H9 (cell line): Measurements from ENCODE around the gene CYP24A1. TPM values are rescaled to one million over a fixed set of nuclear protein-coding genes. Genes with fewer than 3 reads are reported as not detected.

Experiments used
- DNase-seq: peaks from one replicate; pipeline ENCODE4 v3.0.0-alpha.2; 2017
- H2AFZ ChIP-seq: one replicate; pipeline ENCODE4 v1.6.1; 2013; ENCODE audit warnings: mild to moderate bottlenecking, low read length, control low read depth, moderate library complexity
- H2AK5ac ChIP-seq: 2 replicates; pipeline ENCODE4 v1.6.1; 2013; ENCODE audit warnings: low read length, control low read depth, mixed read lengths; ENCODE audit not compliant: insufficient read length
- H2BK120ac ChIP-seq: one replicate; pipeline ENCODE4 v1.6.1; 2013; ENCODE audit warnings: low read depth, mild to moderate bottlenecking, low read length, control low read depth, inconsistent platforms; ENCODE audit not compliant: poor library complexity, severe bottlenecking
- H2BK12ac ChIP-seq: 2 replicates; pipeline ENCODE4 v1.6.1; 2013; ENCODE audit warnings: low read length, control low read depth, mixed read lengths, low read depth; ENCODE audit not compliant: insufficient read length
- H2BK15ac ChIP-seq: 2 replicates; pipeline ENCODE4 v1.6.1; 2013; ENCODE audit warnings: low read depth, low read length, control low read depth
- H2BK20ac ChIP-seq: one replicate; pipeline ENCODE4 v1.6.1; 2013; ENCODE audit warnings: low read depth, mild to moderate bottlenecking, low read length, control low read depth, inconsistent platforms; ENCODE audit not compliant: poor library complexity, severe bottlenecking
- H2BK5ac ChIP-seq: 2 replicates; pipeline ENCODE4 v1.6.1; 2013; ENCODE audit warnings: low read length, control low read depth, mixed read lengths; ENCODE audit not compliant: insufficient read length
- H3K14ac ChIP-seq: 2 replicates; pipeline ENCODE4 v1.6.1; 2013; ENCODE audit warnings: low read length, control low read depth; ENCODE audit not compliant: insufficient read depth
- H3K18ac ChIP-seq: 2 replicates; pipeline ENCODE4 v1.6.1; 2013; ENCODE audit warnings: low read depth, mild to moderate bottlenecking, mixed read lengths, low read length, control low read depth; ENCODE audit not compliant: insufficient read length
- H3K23ac ChIP-seq: 2 replicates; pipeline ENCODE4 v1.6.1; 2013; ENCODE audit warnings: low read length, control low read depth, mixed read lengths, low read depth; ENCODE audit not compliant: insufficient read length
- H3K23me2 ChIP-seq: 2 replicates; pipeline ENCODE4 v1.6.1; 2013; ENCODE audit warnings: low read depth, mild to moderate bottlenecking, mixed read lengths, low read length, control low read depth; ENCODE audit not compliant: insufficient read length, poor library complexity, severe bottlenecking
- H3K27ac ChIP-seq: 2 replicates; pipeline ENCODE4 v1.5.1; 2013; ENCODE audit warnings: low read length, control low read depth, mixed read lengths, low read depth; ENCODE audit not compliant: insufficient read length
- H3K27me3 ChIP-seq: 2 replicates; pipeline ENCODE4 v1.6.1; 2013; ENCODE audit warnings: low read length, control low read depth, inconsistent platforms; ENCODE audit not compliant: insufficient read depth
- H3K4ac ChIP-seq: 2 replicates; pipeline ENCODE4 v1.6.1; 2013; ENCODE audit warnings: low read depth, mild to moderate bottlenecking, control low read depth, inconsistent platforms, low read length, moderate library complexity
- H3K4me1 ChIP-seq: 2 replicates; pipeline ENCODE4 v1.6.1; 2013; ENCODE audit warnings: low read length, control low read depth, inconsistent platforms; ENCODE audit not compliant: insufficient read depth
- H3K4me2 ChIP-seq: 2 replicates; pipeline ENCODE4 v1.6.1; 2013; ENCODE audit warnings: low read length, control low read depth, mixed read lengths; ENCODE audit not compliant: insufficient read length, insufficient read depth
- H3K56ac ChIP-seq: 2 replicates; pipeline ENCODE4 v1.6.1; 2013; ENCODE audit warnings: low read depth, mild to moderate bottlenecking, mixed read lengths, low read length, control low read depth; ENCODE audit not compliant: insufficient read length
- H3K79me1 ChIP-seq: 2 replicates; pipeline ENCODE4 v1.6.1; 2013; ENCODE audit warnings: low read depth, mild to moderate bottlenecking, moderate library complexity, low read length, control low read depth, inconsistent platforms; ENCODE audit not compliant: insufficient read depth, poor library complexity, severe bottlenecking
- H3K79me2 ChIP-seq: 2 replicates; pipeline ENCODE4 v1.6.1; 2013; ENCODE audit warnings: low read length, control low read depth, inconsistent platforms; ENCODE audit not compliant: insufficient read depth
- H3K9ac ChIP-seq: 2 replicates; pipeline ENCODE4 v1.6.1; 2013; ENCODE audit warnings: low read length, control low read depth, mixed read lengths; ENCODE audit not compliant: insufficient read length; ENCODE audit errors: extremely low read depth
- H3K9me3 ChIP-seq: one replicate; pipeline ENCODE4 v1.6.1; 2013; ENCODE audit warnings: low read depth, low read length, inconsistent platforms; ENCODE audit not compliant: control insufficient read depth
- H3T11ph ChIP-seq: one replicate; pipeline ENCODE4 v1.6.1; 2013; ENCODE audit warnings: mild to moderate bottlenecking, low read length, control low read depth, inconsistent platforms
- H4K20me1 ChIP-seq: one replicate; pipeline ENCODE4 v1.6.1; 2013; ENCODE audit not compliant: control insufficient read depth, insufficient read length, insufficient read depth
- H4K5ac ChIP-seq: 2 replicates; pipeline ENCODE4 v1.6.1; 2013; ENCODE audit warnings: low read depth, mild to moderate bottlenecking, mixed read lengths, low read length, control low read depth; ENCODE audit not compliant: insufficient read length
- H4K8ac ChIP-seq: replicated peaks from 2 replicates; pipeline ENCODE4 v1.6.1; 2013; ENCODE audit warnings: low read length, control low read depth, mixed read lengths, low read depth; ENCODE audit not compliant: insufficient read length
- H4K91ac ChIP-seq: 2 replicates; pipeline ENCODE4 v1.6.1; 2013; ENCODE audit warnings: low read depth, mild to moderate bottlenecking, moderate library complexity, mixed read lengths, low read length, control low read depth; ENCODE audit not compliant: insufficient read length
- H3K27ac Mint-ChIP-seq, 3 experiments: 2 replicates in 2 of 3; 3 replicates in 1 of 3; pipeline ENCODE4 v1.8.0; 2020 to 2021; ENCODE audit warnings: mixed read lengths in 3 of 3, mild to moderate bottlenecking in 1 of 3, moderate library complexity in 1 of 3
- H3K27me3 Mint-ChIP-seq: 2 replicates; pipeline ENCODE4 v1.8.0; 2021; ENCODE audit warnings: low read depth, mild to moderate bottlenecking, moderate library complexity, mixed read lengths
- H3K36me3 Mint-ChIP-seq, 3 experiments: 2 replicates in 2 of 3; 3 replicates in 1 of 3; pipeline ENCODE4 v1.8.0; 2020 to 2021; ENCODE audit warnings: low read depth in 3 of 3, mixed read lengths in 3 of 3; ENCODE audit not compliant: insufficient read depth in 1 of 3
- H3K4me1 Mint-ChIP-seq, 2 experiments: 2 replicates each; pipeline ENCODE4 v1.8.0; 2020; ENCODE audit warnings: mixed read lengths in 2 of 2
- H3K4me3 Mint-ChIP-seq, 2 experiments: 2 replicates in 1 of 2; 3 replicates in 1 of 2; pipeline ENCODE4 v1.8.0; 2020 to 2021; ENCODE audit warnings: mild to moderate bottlenecking in 2 of 2, mixed read lengths in 2 of 2, moderate library complexity in 1 of 2
- H3K9me3 Mint-ChIP-seq, 2 experiments: 2 replicates in 1 of 2; 3 replicates in 1 of 2; pipeline ENCODE4 v1.8.0; 2020; ENCODE audit warnings: mild to moderate bottlenecking in 2 of 2, mixed read lengths in 2 of 2, moderate library complexity in 1 of 2
- WGBS: extraction: QIAGEN DNeasy Blood & Tissue Kit; methylation state at CpG from one replicate; pipeline ENCODE4 v1.1.7; 2013; ENCODE audit warnings: missing lambda C conversion rate, low lambda C conversion rate, mixed read lengths; ENCODE audit not compliant: insufficient read length; ENCODE audit errors: extremely low coverage; 5-methylcytosine and 5-hydroxymethylcytosine counted together
- total RNA-seq: library from RNA; stranded (reverse); gene quantifications from 2 replicates; pipeline ENCODE4 v1.2.1, GENCODE V29; 2021
- TF ChIP-seq, protein P1 (sequence below): fragments of 200-600 bp; sonication (generic); conservative IDR thresholded peaks from 3 replicates; pipeline ENCODE4 v1.8.0; 2021; ENCODE audit warnings: antibody characterized with exemption, mild to moderate bottlenecking

Gene CYP24A1
- total RNA-seq, 1 experiment from 2014 or later, result not detected

- Mint-ChIP-seq H3K27ac (no peak overlapping the region), H3K9me3 (no peaks in the 10 kb centered on the region), H3K27me3 (no peaks in the 10 kb centered on the region; the same call in 1 of the 2 replicates), H3K4me1 (peaks cover 7 to 9% of the 10 kb centered on the region in 2 experiments), H3K36me3 (no peaks in the 10 kb centered on the region), H3K4me3 (no peak overlapping the region)
- Histone ChIP-seq H3K9me3 (no peaks in the 10 kb centered on the region), H4K8ac (no peak overlapping the region), H3K4me1 (no peaks in the 10 kb centered on the region), H3K4ac (no peak overlapping the region), H3K9ac (no peak overlapping the region), H3K23ac (no peak overlapping the region), H4K20me1 (no peaks in the 10 kb centered on the region), H3K23me2 (no peaks in the 10 kb centered on the region), H2BK12ac (no peak overlapping the region), H2AK5ac (no peak overlapping the region), H3K18ac (no peak overlapping the region), H2BK15ac (no peak overlapping the region), H4K5ac (no peak overlapping the region), H3K27me3 (no peaks in the 10 kb centered on the region), H3K56ac (no peak overlapping the region), H2BK20ac (no peak overlapping the region), H3K14ac (no peak overlapping the region), H3K4me2 (no peak overlapping the region), H2AFZ (no peak overlapping the region), H4K91ac (no peak overlapping the region), H3K79me1 (no peaks in the 10 kb centered on the region), H2BK5ac (no peak overlapping the region), H3K79me2 (no peaks in the 10 kb centered on the region; the same call in 1 of the 2 replicates), H3T11ph (no peak overlapping the region), H2BK120ac (no peak overlapping the region), H3K27ac (no peak overlapping the region)
- no peak for DNase-seq
- TF ChIP-seq, protein P1, sequence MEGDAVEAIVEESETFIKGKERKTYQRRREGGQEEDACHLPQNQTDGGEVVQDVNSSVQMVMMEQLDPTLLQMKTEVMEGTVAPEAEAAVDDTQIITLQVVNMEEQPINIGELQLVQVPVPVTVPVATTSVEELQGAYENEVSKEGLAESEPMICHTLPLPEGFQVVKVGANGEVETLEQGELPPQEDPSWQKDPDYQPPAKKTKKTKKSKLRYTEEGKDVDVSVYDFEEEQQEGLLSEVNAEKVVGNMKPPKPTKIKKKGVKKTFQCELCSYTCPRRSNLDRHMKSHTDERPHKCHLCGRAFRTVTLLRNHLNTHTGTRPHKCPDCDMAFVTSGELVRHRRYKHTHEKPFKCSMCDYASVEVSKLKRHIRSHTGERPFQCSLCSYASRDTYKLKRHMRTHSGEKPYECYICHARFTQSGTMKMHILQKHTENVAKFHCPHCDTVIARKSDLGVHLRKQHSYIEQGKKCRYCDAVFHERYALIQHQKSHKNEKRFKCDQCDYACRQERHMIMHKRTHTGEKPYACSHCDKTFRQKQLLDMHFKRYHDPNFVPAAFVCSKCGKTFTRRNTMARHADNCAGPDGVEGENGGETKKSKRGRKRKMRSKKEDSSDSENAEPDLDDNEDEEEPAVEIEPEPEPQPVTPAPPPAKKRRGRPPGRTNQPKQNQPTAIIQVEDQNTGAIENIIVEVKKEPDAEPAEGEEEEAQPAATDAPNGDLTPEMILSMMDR, result no peak
- no CpG with 5 or more reads among the region's 5 CpGs for WGBS
These were observed 29.5 kb upstream of the CYP24A1 start for GRCh38 chr20:54203281-54203680.
